GM12875 (cell line): ENCODE measurements around the gene DSCAM.

Experiments
- H3K4me3 ChIP-seq: one replicate; pipeline ENCODE4 v1.5.1; 2011; ENCODE audit warnings: low read depth, low read length, control low read depth
- CTCF ChIP-seq: IDR thresholded peaks from 2 replicates; pipeline ENCODE4 v1.5.1; 2011; ENCODE audit warnings: low read depth, mild to moderate bottlenecking, control low read depth, inconsistent platforms, low read length, moderate library complexity, borderline replicate concordance; ENCODE audit not compliant: insufficient read depth

DSCAM gene

DNA sequence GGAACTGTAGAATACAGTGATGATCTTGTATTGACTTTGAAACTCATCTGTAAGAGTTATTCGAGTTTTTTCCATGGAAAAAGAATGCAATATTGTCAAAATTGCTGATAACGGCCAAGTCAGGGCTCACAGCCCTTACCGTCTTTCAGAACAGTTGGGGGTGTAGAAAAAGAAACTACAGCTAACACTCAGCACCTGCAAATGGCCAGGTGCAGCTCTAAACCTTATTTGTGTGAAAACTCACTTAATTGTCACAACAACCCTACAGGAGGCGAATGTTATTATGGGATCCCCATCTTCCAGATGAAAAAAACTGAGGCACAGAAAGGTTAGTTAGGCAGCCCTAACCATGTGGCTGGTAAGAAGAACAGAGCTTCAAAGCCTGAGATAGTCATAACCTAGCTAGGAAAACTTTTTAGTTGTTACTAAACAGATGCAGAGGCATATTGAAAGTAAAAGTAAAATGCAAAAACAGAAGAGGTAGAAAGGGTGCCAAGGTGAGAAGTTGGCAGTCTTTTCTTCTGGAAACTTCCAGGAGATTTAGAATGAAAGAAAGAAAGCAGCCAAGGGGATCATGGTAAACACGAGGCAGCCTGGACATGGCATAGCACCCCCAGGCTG is 76.4 kb downstream of the DSCAM start:
- no peak overlapping the region for H3K4me3 ChIP-seq
- TF ChIP-seq CTCF = no peak

- TF ChIP-seq CTCF = no peak
- H3K4me3 ChIP-seq = no peak overlapping the region
These were observed 77.7 kb downstream of the DSCAM start for GRCh38 chr21:40769231-40769630.

- TF ChIP-seq CTCF = no peak
- H3K4me3 ChIP-seq = no peak overlapping the region
These were observed 78.9 kb downstream of the DSCAM start for GRCh38 chr21:40768056-40768455.

- TF ChIP-seq CTCF = no peak
- no peak overlapping the region for H3K4me3 ChIP-seq
These were observed 80.6 kb downstream of the DSCAM start for GRCh38 chr21:40766381-40766780.

DNA sequence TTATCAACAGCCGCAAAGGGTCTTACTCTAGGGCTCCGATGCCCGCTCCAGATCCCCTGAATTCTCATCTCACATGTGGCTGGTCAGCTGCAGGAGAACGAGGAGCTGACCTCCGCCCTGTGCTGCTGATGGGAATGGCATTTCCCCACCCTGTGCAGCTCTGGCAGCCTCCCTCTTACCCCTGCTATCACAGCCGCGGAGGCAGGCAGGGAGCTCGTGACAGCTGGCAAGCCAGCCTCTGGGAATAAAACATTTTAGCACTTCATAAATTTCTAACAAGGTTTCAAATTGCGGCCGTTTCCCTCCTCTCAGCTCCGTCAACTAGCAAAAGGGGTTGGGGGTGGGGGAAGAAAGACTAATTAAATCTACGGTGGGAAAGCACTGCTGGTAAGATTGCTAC is 81.1 kb downstream of the DSCAM start:
- no peak for TF ChIP-seq CTCF
- no peak overlapping the region for H3K4me3 ChIP-seq

GRCh38 chr21:40760821-40761220 is 86.1 kb downstream of the DSCAM start:
- H3K4me3 ChIP-seq = no peak overlapping the region
- TF ChIP-seq CTCF = no peak

DNA sequence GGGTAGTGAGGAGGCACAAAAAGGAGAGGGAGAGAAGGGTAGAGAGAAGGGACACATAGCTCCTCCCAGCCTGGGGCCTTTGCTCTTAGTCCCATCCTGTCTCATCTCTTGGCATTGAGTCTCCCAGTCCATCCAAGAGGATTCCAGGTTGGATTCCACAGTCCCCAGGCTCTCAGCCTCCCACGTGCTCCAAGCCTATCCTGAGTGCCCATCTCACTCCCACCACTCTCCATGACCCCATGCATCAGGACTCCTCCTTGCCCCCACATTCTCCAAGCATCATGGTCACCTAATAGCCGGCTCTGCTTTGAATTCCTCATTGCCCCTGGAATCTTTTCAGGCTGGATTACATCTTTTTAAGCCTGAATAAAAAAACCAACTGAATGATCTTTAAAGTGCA is 87.9 kb downstream of the DSCAM start:
- no peak for TF ChIP-seq CTCF
- no peak overlapping the region for H3K4me3 ChIP-seq
